GM12891 (cell line): ENCODE data around the gene GMFB.

Source experiments
- PAX5 ChIP-seq: IDR thresholded peaks from 2 replicates; pipeline ENCODE4 v1.6.1; 2011; ENCODE audit warnings: low read length, moderate library complexity, mild to moderate bottlenecking; ENCODE audit not compliant: insufficient read depth, severe bottlenecking
- POLR2A ChIP-seq: IDR thresholded peaks from 2 replicates; pipeline ENCODE4 v1.6.1; 2011; ENCODE audit warnings: low read depth, low read length, control low read depth
- POLR2AphosphoS5 ChIP-seq: IDR thresholded peaks from 2 replicates; pipeline ENCODE4 v1.6.1; 2011; ENCODE audit warnings: low read depth, low read length, control low read depth
- POU2F2 ChIP-seq: IDR thresholded peaks from 2 replicates; pipeline ENCODE4 v1.6.1; 2011; ENCODE audit warnings: low read depth, mild to moderate bottlenecking, control low read depth, low read length, moderate library complexity
- SPI1 ChIP-seq: IDR thresholded peaks from 2 replicates; pipeline ENCODE4 v1.6.1; 2011; ENCODE audit warnings: low read depth, low read length, control low read depth
- TAF1 ChIP-seq: IDR thresholded peaks from 2 replicates; pipeline ENCODE4 v1.6.1; 2011; ENCODE audit warnings: low read depth, low read length, control low read depth

- TF ChIP-seq POLR2AphosphoS5 (no peak), SPI1 (no peak), POLR2A (no peak), TAF1 (no peak), PAX5 (no peak), POU2F2 (no peak)
These were observed 48.3 kb downstream of the GMFB start for GRCh38 chr14:54440476-54440872.
